IMR-90 (cell line): ENCODE measurements around the gene POGLUT2. TPM values are rescaled to one million over a fixed set of nuclear protein-coding genes. Genes with fewer than 3 reads are reported as not detected.

ENCODE experiments used
- ATAC-seq: fragments of 200-7000 bp; cut with Tn5 transposase; 2 replicates; pipeline ENCODE4 v1.9.1; 2020; ENCODE audit warnings: low read depth, mild to moderate bottlenecking, moderate library complexity
- BruUV-seq: library from RNA; stranded (reverse); fragments of 400-500 nt; replicated peaks from 2 replicates; lab custom pipeline; 2021; lab: Mats Ljungman, UMichigan
- CTCF ChIA-PET: fragments of 300-600 bp; formaldehyde crosslinking; extraction: SDS; loops from one replicate; lab custom pipeline; 2021; ENCODE audit warnings: antibody characterized with exemption; lab: Yijun Ruan, JAX
- POLR2A ChIA-PET: fragments of 300-600 bp; sonication (Branson Sonifier 250); formaldehyde crosslinking; loops from one replicate; lab custom pipeline; 2022; ENCODE audit warnings: antibody characterized with exemption; ENCODE audit not compliant: unreplicated experiment; lab: Charles Lee
- DNase-seq: peaks from one replicate; pipeline ENCODE4 v3.0.0; 2013
- H2AFZ ChIP-seq: replicated peaks from 2 replicates; pipeline ENCODE3; 2013; ENCODE audit warnings: low read length, mild to moderate bottlenecking; ENCODE audit not compliant: poor library complexity
- H2AK5ac ChIP-seq: 2 replicates; pipeline ENCODE4 v1.6.1; 2013; ENCODE audit warnings: low read depth, low read length, inconsistent platforms
- H2AK9ac ChIP-seq: replicated peaks from 2 replicates; pipeline ENCODE3; 2013; ENCODE audit warnings: mild to moderate bottlenecking, low read depth, low read length, moderate library complexity; ENCODE audit not compliant: poor library complexity
- H2BK120ac ChIP-seq: 2 replicates; pipeline ENCODE4 v1.6.1; 2013; ENCODE audit warnings: low read depth, low read length, inconsistent platforms
- H2BK15ac ChIP-seq: 3 replicates; pipeline ENCODE4 v1.6.1; 2013; ENCODE audit warnings: low read depth, low read length, inconsistent platforms
- H2BK20ac ChIP-seq: 2 replicates; pipeline ENCODE4 v1.6.1; 2013; ENCODE audit warnings: low read depth, mild to moderate bottlenecking, inconsistent platforms, low read length, moderate library complexity
- H2BK5ac ChIP-seq: 2 replicates; pipeline ENCODE4 v1.6.1; 2013; ENCODE audit warnings: mild to moderate bottlenecking, low read depth, low read length, inconsistent platforms; ENCODE audit not compliant: poor library complexity, severe bottlenecking
- H3K14ac ChIP-seq: replicated peaks from 2 replicates; pipeline ENCODE4 v1.6.1; 2013; ENCODE audit warnings: low read depth, low read length, inconsistent platforms
- H3K18ac ChIP-seq: 2 replicates; pipeline ENCODE4 v1.6.1; 2013; ENCODE audit warnings: low read depth, low read length, control low read depth
- H3K23ac ChIP-seq: 2 replicates; pipeline ENCODE4 v1.6.1; 2013; ENCODE audit warnings: low read depth, low read length, inconsistent platforms
- H3K27ac ChIP-seq: 2 replicates; pipeline ENCODE4 v1.5.1; 2013; ENCODE audit warnings: mild to moderate bottlenecking, control low read depth, low read length; ENCODE audit not compliant: insufficient read depth
- H3K27me3 ChIP-seq: 2 replicates; pipeline ENCODE4 v1.6.1; 2013; ENCODE audit warnings: low read length; ENCODE audit not compliant: control insufficient read depth, insufficient read depth
- H3K36me3 ChIP-seq: 2 replicates; pipeline ENCODE4 v1.6.1; 2013; ENCODE audit warnings: low read length, mixed read lengths; ENCODE audit not compliant: control insufficient read depth, insufficient read depth
- H3K4ac ChIP-seq: 2 replicates; pipeline ENCODE4 v1.6.1; 2013; ENCODE audit warnings: low read depth, low read length, inconsistent platforms
- H3K4me1 ChIP-seq: 2 replicates; pipeline ENCODE4 v1.6.1; 2013; ENCODE audit warnings: low read length, mixed read lengths; ENCODE audit not compliant: control insufficient read depth, insufficient read depth
- H3K4me2 ChIP-seq: 2 replicates; pipeline ENCODE4 v1.6.1; 2013; ENCODE audit warnings: low read depth, mild to moderate bottlenecking, control low read depth, low read length, moderate library complexity
- H3K4me3 ChIP-seq: 2 replicates; pipeline ENCODE4 v1.5.1; 2013; ENCODE audit warnings: low read depth, mild to moderate bottlenecking, control low read depth, low read length, moderate library complexity; ENCODE audit not compliant: insufficient read depth
- H3K56ac ChIP-seq: 2 replicates; pipeline ENCODE4 v1.6.1; 2013; ENCODE audit warnings: low read length, inconsistent platforms; ENCODE audit not compliant: insufficient read depth; ENCODE audit errors: extremely low read depth
- H3K79me1 ChIP-seq, 2 experiments: 2 replicates each; pipeline ENCODE4 v1.6.1; 2013; ENCODE audit warnings: low read length in 2 of 2, inconsistent platforms in 1 of 2, low read depth in 1 of 2
- H3K9ac ChIP-seq: 2 replicates; pipeline ENCODE4 v1.6.1; 2013; ENCODE audit warnings: low read depth, low read length, control low read depth
- H3K9me1 ChIP-seq: 2 replicates; pipeline ENCODE4 v1.6.1; 2013; ENCODE audit warnings: low read length, inconsistent platforms; ENCODE audit not compliant: insufficient read depth
- H3K9me3 ChIP-seq: 2 replicates; pipeline ENCODE4 v1.6.1; 2013; ENCODE audit warnings: low read length; ENCODE audit not compliant: control insufficient read depth, insufficient read depth
- H4K20me1 ChIP-seq: 2 replicates; pipeline ENCODE4 v1.6.1; 2013; ENCODE audit warnings: low read length, inconsistent platforms; ENCODE audit not compliant: insufficient read depth
- H4K5ac ChIP-seq: 2 replicates; pipeline ENCODE4 v1.6.1; 2013; ENCODE audit warnings: mild to moderate bottlenecking, low read depth, low read length, control low read depth
- H4K8ac ChIP-seq, 2 experiments: 2 replicates each; pipeline ENCODE4 v1.6.1; 2013; ENCODE audit warnings: low read depth in 2 of 2, low read length in 2 of 2, control low read depth in 1 of 2, inconsistent platforms in 1 of 2
- H4K91ac ChIP-seq: 2 replicates; pipeline ENCODE4 v1.6.1; 2013; ENCODE audit warnings: low read depth, low read length, inconsistent platforms; ENCODE audit not compliant: insufficient read depth
- BHLHE40 ChIP-seq: fragments of 150-350 bp; IDR thresholded peaks from 2 replicates; pipeline ENCODE4 v1.6.1; 2016; ENCODE audit warnings: mild to moderate bottlenecking, low read depth, low read length
- CEBPB ChIP-seq: IDR thresholded peaks from 2 replicates; pipeline ENCODE4 v1.6.1; 2012; ENCODE audit warnings: low read depth, low read length, improper control_type of control experiment
- CHD1 ChIP-seq: IDR thresholded peaks from 2 replicates; pipeline ENCODE4 v1.6.1; 2012; ENCODE audit warnings: low read depth, low read length, improper control_type of control experiment
- CTCF ChIP-seq: conservative IDR thresholded peaks from 2 replicates; pipeline ENCODE4 v1.5.1; 2012; ENCODE audit warnings: mild to moderate bottlenecking, low read depth, low read length, improper control_type of control experiment
- FOS ChIP-seq: fragments of 150-350 bp; IDR thresholded peaks from 2 replicates; pipeline ENCODE4 v1.6.1; 2016; ENCODE audit warnings: low read depth, low read length
- MAZ ChIP-seq: IDR thresholded peaks from 2 replicates; pipeline ENCODE4 v1.6.1; 2012; ENCODE audit warnings: low read depth, mild to moderate bottlenecking, low read length, improper control_type of control experiment, moderate library complexity, borderline replicate concordance
- MXI1 ChIP-seq: IDR thresholded peaks from 2 replicates; pipeline ENCODE4 v1.6.1; 2012; ENCODE audit warnings: low read depth, mild to moderate bottlenecking, low read length, moderate library complexity, borderline replicate concordance
- NFE2L2 ChIP-seq: fragments of 150-350 bp; IDR thresholded peaks from 2 replicates; pipeline ENCODE4 v1.6.1; 2016; ENCODE audit warnings: low read depth, mild to moderate bottlenecking, low read length
- POLR2A ChIP-seq: IDR thresholded peaks from 2 replicates; pipeline ENCODE4 v1.6.1; 2012; ENCODE audit warnings: mild to moderate bottlenecking, low read depth, low read length
- RAD21 ChIP-seq: IDR thresholded peaks from 2 replicates; pipeline ENCODE4 v1.6.1; 2012; ENCODE audit warnings: low read length, improper control_type of control experiment
- RCOR1 ChIP-seq: IDR thresholded peaks from 2 replicates; pipeline ENCODE4 v1.6.1; 2012; ENCODE audit warnings: mild to moderate bottlenecking, low read length, improper control_type of control experiment; ENCODE audit not compliant: insufficient replicate concordance
- RFX5 ChIP-seq: IDR thresholded peaks from 2 replicates; pipeline ENCODE4 v1.8.0; 2012; ENCODE audit warnings: low read depth, mild to moderate bottlenecking, low read length, moderate library complexity
- SMC3 ChIP-seq: fragments of 150-350 bp; IDR thresholded peaks from 2 replicates; pipeline ENCODE4 v1.6.1; 2016; ENCODE audit warnings: low read depth, mild to moderate bottlenecking, antibody characterized with exemption, low read length, moderate library complexity
- WGBS, 2 experiments: methylation state at CpG; one replicate each; pipeline versions ENCODE4 v1.1.5 to v1.1.7; 2013; ENCODE audit warnings: missing lambda C conversion rate in 2 of 2; ENCODE audit not compliant: insufficient read length in 1 of 2; ENCODE audit errors: extremely low coverage in 2 of 2; 5-methylcytosine and 5-hydroxymethylcytosine counted together
- dilution Hi-C: fragments of 300-500 bp; cut with HindIII; formaldehyde crosslinking; loops from one replicate; pipeline ENCODE4 v1.14.3; 2018; ENCODE audit warnings: low sequenced_read_pairs; ENCODE audit not compliant: unreplicated experiment
- in situ Hi-C: fragments of 300-500 bp; cut with MboI; formaldehyde crosslinking; loops from 3 replicates; pipeline ENCODE4 v1.14.3; 2019; ENCODE audit warnings: low sequenced_read_pairs, inconsistent platforms, mixed read lengths
- intact Hi-C: fragments of 100-400 bp; cut with micrococcal nuclease; formaldehyde crosslinking; loops from 2 replicates; pipeline ENCODE4 v1.10.0; 2022
- polyA plus RNA-seq, 3 experiments: library from polyadenylated mRNA; depleted of rRNA; stranded (reverse); fragments of >200 nt; gene quantifications; 2 replicates each; pipeline ENCODE4 v1.2.3, GENCODE V29; 2012; ENCODE audit warnings: low replicate concordance in 1 of 3
- total RNA-seq: library from RNA; depleted of rRNA; stranded (reverse); fragments of >200 nt; gene quantifications from 2 replicates; pipeline ENCODE4 v1.2.3, GENCODE V29; 2012
- TF ChIP-seq, protein P1 (sequence below): fragments of 150-350 bp; IDR thresholded peaks from 2 replicates; pipeline ENCODE4 v1.6.1; 2017; ENCODE audit warnings: mild to moderate bottlenecking, antibody characterized with exemption, low read length, low read depth

The POGLUT2 gene
- total and polyA plus RNA-seq, 2 of the 4 experiments (the other 2 are of a cell fraction) = 10.6 to 14.3 TPM

GRCh38 chr13:102845289-102845629, 46.5 kb upstream of the POGLUT2 start:
- no peak for TF ChIP-seq RCOR1
- no peak for TF ChIP-seq NFE2L2
- TF ChIP-seq RFX5 = no peak
- no peak for TF ChIP-seq BHLHE40
- no peak for TF ChIP-seq CTCF
- no peak for TF ChIP-seq CHD1
- TF ChIP-seq, protein P1, sequence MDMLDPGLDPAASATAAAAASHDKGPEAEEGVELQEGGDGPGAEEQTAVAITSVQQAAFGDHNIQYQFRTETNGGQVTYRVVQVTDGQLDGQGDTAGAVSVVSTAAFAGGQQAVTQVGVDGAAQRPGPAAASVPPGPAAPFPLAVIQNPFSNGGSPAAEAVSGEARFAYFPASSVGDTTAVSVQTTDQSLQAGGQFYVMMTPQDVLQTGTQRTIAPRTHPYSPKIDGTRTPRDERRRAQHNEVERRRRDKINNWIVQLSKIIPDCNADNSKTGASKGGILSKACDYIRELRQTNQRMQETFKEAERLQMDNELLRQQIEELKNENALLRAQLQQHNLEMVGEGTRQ = no peak
- TF ChIP-seq FOS = no peak
- no peak for TF ChIP-seq POLR2A
- no peak for TF ChIP-seq CEBPB
- no peak for TF ChIP-seq MXI1
- no peak for TF ChIP-seq RAD21
- TF ChIP-seq SMC3 = no peak
- TF ChIP-seq MAZ = no peak
- Histone ChIP-seq H3K4ac (peak overlapping the region; percentile 92), H3K4me1 (peaks cover 4% of the 10 kb centered on the region), H2AK9ac (peak overlapping the region; percentile 90), H2BK15ac (no peak overlapping the region), H2BK5ac (peak overlapping the region; percentile 77), H3K27ac (peak overlapping the region; percentile 81), H2AK5ac (0 out of 2 replicates have a peak overlapping the region, but pooled peaks have one; percentile 31), H4K91ac (peak overlapping the region; percentile 64), H2BK120ac (peak overlapping the region; percentile 30; the same call in 1 of the 2 replicates), H3K79me1 (peaks cover 4 to 28% of the 10 kb centered on the region in 2 experiments; a peak in 3 of 4 replicates), H4K20me1 (peaks cover 8% of the 10 kb centered on the region; the same call in 1 of the 2 replicates), H3K14ac (peak overlapping the region; percentile 91), H3K36me3 (no peaks in the 10 kb centered on the region), H3K9me1 (no peaks in the 10 kb centered on the region), H2BK20ac (no peak overlapping the region), H3K56ac (peak overlapping the region; percentile 88), H2AFZ (peak overlapping the region; percentile 98), H3K27me3 (no peaks in the 10 kb centered on the region), H4K5ac (peak overlapping the region; percentile 86), H3K4me3 (peak overlapping the region; percentile 63), H3K23ac (peak overlapping the region; percentile 91), H3K18ac (peak overlapping the region; percentile 14; the same call in 1 of the 2 replicates), H3K9me3 (no peaks in the 10 kb centered on the region), H4K8ac (peak overlapping the region; percentile 94 to 97), H3K9ac (peak overlapping the region; percentile 84), H3K4me2 (peak overlapping the region; percentile 84)
- 0% methylated on average over 2 of the region's 13 CpGs; no CpG with 5 or more reads in 1 of the 2 experiments for WGBS, 2 experiments
- dilution Hi-C loops (no loop called here), in situ Hi-C loops (loop anchor here (5.0 kb wide), 1 partner anchor 248 kb away; the partner anchor contains the start of gene TPP2), intact Hi-C loops (loop anchor here (5.0 kb wide), 2 partner anchors 123 to 193 kb away; no protein-coding TSS in a partner anchor)
- no TSS peak for BruUV-seq
- ATAC-seq = peak; percentile 18
- no peak for DNase-seq
- ChIA-PET CTCF (interaction anchor here (1.3 to 1.5 kb wide), 2 partner anchors 46 to 47 kb away, joined by 3 to 6 read pairs; no protein-coding TSS in a partner anchor), POLR2A (interaction anchor here (0.5 to 0.6 kb wide), 2 partner anchors 45 to 1733 kb away, joined by 3 to 4 read pairs; no protein-coding TSS in a partner anchor)
